H1 (cell line): ENCODE measurements around the gene RAB31. TPM values are rescaled to one million over a fixed set of nuclear protein-coding genes. Genes with fewer than 3 reads are reported as not detected.

Experiments used
- CTCF ChIA-PET: fragments of 300-600 bp; sonication (Branson Sonifier 250); formaldehyde crosslinking; loops from one replicate; lab custom pipeline; 2021; ENCODE audit not compliant: partially characterized antibody; lab: Charles Lee
- POLR2A ChIA-PET: fragments of 300-600 bp; sonication (Branson Sonifier 250); formaldehyde crosslinking; loops from one replicate; lab custom pipeline; 2021; ENCODE audit warnings: inconsistent platforms; ENCODE audit not compliant: partially characterized antibody; lab: Charles Lee
- DNase-seq, 2 experiments: peaks; one replicate each; pipeline versions ENCODE4 v3.0.0 to v3.0.0-alpha.2; 2010 to 2022; ENCODE audit warnings: low spot score in 2 of 2, low read depth in 1 of 2, mixed read lengths in 1 of 2
- FAIRE-seq: peaks from 2 replicates; lab custom pipeline; 2011; peaks lifted over from hg19 to GRCh38; lab: Jason Lieb, UNC
- H2AFZ ChIP-seq: 2 replicates; pipeline ENCODE4 v1.8.1; 2012; ENCODE audit warnings: low read length, inconsistent platforms
- H2AK5ac ChIP-seq: 2 replicates; pipeline ENCODE4 v1.6.1; 2013; ENCODE audit warnings: low read depth, low read length
- H2BK120ac ChIP-seq: replicated peaks from 2 replicates; pipeline ENCODE3; 2013; ENCODE audit warnings: low read depth, low read length, inconsistent platforms
- H2BK12ac ChIP-seq: 2 replicates; pipeline ENCODE4 v1.6.1; 2013; ENCODE audit warnings: low read depth, low read length
- H2BK15ac ChIP-seq: 2 replicates; pipeline ENCODE4 v1.6.1; 2013; ENCODE audit warnings: low read length
- H2BK20ac ChIP-seq: 2 replicates; pipeline ENCODE4 v1.6.1; 2013; ENCODE audit warnings: low read length
- H2BK5ac ChIP-seq: 2 replicates; pipeline ENCODE4 v1.6.1; 2013; ENCODE audit warnings: low read depth, low read length
- H3K14ac ChIP-seq: 2 replicates; pipeline ENCODE4 v1.6.1; 2013; ENCODE audit warnings: inconsistent platforms; ENCODE audit not compliant: insufficient read length
- H3K18ac ChIP-seq: 2 replicates; pipeline ENCODE4 v1.6.1; 2013; ENCODE audit warnings: low read length; ENCODE audit errors: extremely low read depth
- H3K23ac ChIP-seq: 2 replicates; pipeline ENCODE4 v1.6.1; 2013; ENCODE audit warnings: inconsistent platforms; ENCODE audit not compliant: insufficient read length
- H3K23me2 ChIP-seq: 2 replicates; pipeline ENCODE4 v1.6.1; 2013; ENCODE audit warnings: low read depth, low read length
- H3K27ac ChIP-seq: 2 replicates; pipeline ENCODE4 v1.6.1; 2011; ENCODE audit warnings: low read depth, low read length, inconsistent platforms
- H3K27me3 ChIP-seq, 4 experiments: replicated peaks in 1 of 4; 1 replicate in 1 of 4; 2 replicates in 3 of 4; pipeline versions ENCODE4 v1.6.1 to v1.8.1; 2011 to 2013; ENCODE audit warnings: low read length in 3 of 4, mild to moderate bottlenecking in 3 of 4, inconsistent platforms in 2 of 4, mixed read lengths in 2 of 4, moderate library complexity in 1 of 4; ENCODE audit not compliant: control insufficient read depth in 3 of 4, insufficient read depth in 3 of 4; ENCODE audit errors: extremely low read depth in 1 of 4
- H3K36me3 ChIP-seq, 4 experiments: 2 replicates each; pipeline versions ENCODE4 v1.6.1 to v1.8.1; 2011 to 2013; ENCODE audit warnings: mild to moderate bottlenecking in 4 of 4, low read length in 3 of 4, moderate library complexity in 2 of 4, control low read depth in 1 of 4, inconsistent platforms in 1 of 4; ENCODE audit not compliant: insufficient read depth in 4 of 4, control insufficient read depth in 2 of 4
- H3K4ac ChIP-seq: replicated peaks from 2 replicates; pipeline ENCODE3; 2013; ENCODE audit warnings: low read length, low read depth, mixed read lengths, inconsistent platforms; ENCODE audit not compliant: insufficient read length
- H3K4me1 ChIP-seq, 4 experiments: replicated peaks in 1 of 4; 1 replicate in 1 of 4; 2 replicates in 3 of 4; pipeline versions ENCODE4 v1.6.1 to v1.8.1; 2011 to 2013; ENCODE audit warnings: low read length in 3 of 4, inconsistent platforms in 2 of 4, mixed read lengths in 1 of 4; ENCODE audit not compliant: insufficient read depth in 4 of 4, control insufficient read depth in 3 of 4
- H3K4me2 ChIP-seq, 2 experiments: 2 replicates each; pipeline versions ENCODE4 v1.6.1 to v1.8.1; 2011 to 2013; ENCODE audit warnings: low read depth in 2 of 2, low read length in 2 of 2, control low read depth in 1 of 2, inconsistent platforms in 1 of 2, mild to moderate bottlenecking in 1 of 2; ENCODE audit not compliant: insufficient read depth in 1 of 2
- H3K4me3 ChIP-seq, 4 experiments: fragments of 200-600, 300-600 bp in 1 of 4; sonication (generic), shearing (Covaris generic), sonication (Bioruptor Twin) in 1 of 4; 2 replicates each; pipeline versions ENCODE4 v1.5.1 to v1.8.1; 2011 to 2016; ENCODE audit warnings: low read length in 4 of 4, low read depth in 3 of 4, control low read depth in 2 of 4, inconsistent platforms in 2 of 4, mild to moderate bottlenecking in 2 of 4, mixed read lengths in 1 of 4, moderate library complexity in 1 of 4; ENCODE audit not compliant: insufficient read depth in 2 of 4; ENCODE audit errors: extremely low read depth in 1 of 4
- H3K56ac ChIP-seq: replicated peaks from 2 replicates; pipeline ENCODE3; 2013; ENCODE audit warnings: low read depth, mild to moderate bottlenecking, mixed read lengths, low read length, inconsistent platforms; ENCODE audit not compliant: insufficient read length
- H3K79me1 ChIP-seq: 2 replicates; pipeline ENCODE4 v1.6.1; 2013; ENCODE audit warnings: low read depth, low read length, control low read depth
- H3K79me2 ChIP-seq, 2 experiments: 2 replicates each; pipeline versions ENCODE4 v1.6.1 to v1.8.1; 2012 to 2013; ENCODE audit warnings: low read length in 2 of 2, mild to moderate bottlenecking in 2 of 2, inconsistent platforms in 1 of 2; ENCODE audit not compliant: insufficient read depth in 2 of 2, control insufficient read depth in 1 of 2
- H3K9ac ChIP-seq, 4 experiments: replicated peaks in 1 of 4; 1 replicate in 1 of 4; 2 replicates in 3 of 4; pipeline versions ENCODE4 v1.6.1 to v1.8.1; 2011 to 2013; ENCODE audit warnings: low read depth in 3 of 4, low read length in 3 of 4, control low read depth in 2 of 4, mild to moderate bottlenecking in 2 of 4, moderate library complexity in 2 of 4, inconsistent platforms in 1 of 4; ENCODE audit errors: extremely low read depth in 1 of 4
- H3K9me3 ChIP-seq, 2 experiments: 2 replicates each; pipeline versions ENCODE4 v1.6.1 to v1.8.1; 2012 to 2013; ENCODE audit warnings: mild to moderate bottlenecking in 2 of 2, moderate library complexity in 2 of 2, control low read depth in 1 of 2, inconsistent platforms in 1 of 2, low read depth in 1 of 2, low read length in 1 of 2, mixed read lengths in 1 of 2; ENCODE audit not compliant: insufficient read depth in 2 of 2
- H4K20me1 ChIP-seq, 2 experiments: replicated peaks in 1 of 2; 2 replicates each; pipeline versions ENCODE3 to v1.8.1; 2011 to 2013; ENCODE audit warnings: inconsistent platforms in 2 of 2, low read length in 2 of 2, mild to moderate bottlenecking in 1 of 2; ENCODE audit not compliant: insufficient read depth in 2 of 2, control insufficient read depth in 1 of 2
- H4K5ac ChIP-seq: 2 replicates; pipeline ENCODE4 v1.6.1; 2013; ENCODE audit warnings: low read length, low read depth, mixed read lengths, inconsistent platforms; ENCODE audit not compliant: insufficient read length
- H4K8ac ChIP-seq: 2 replicates; pipeline ENCODE4 v1.8.0; 2013; ENCODE audit warnings: mild to moderate bottlenecking, moderate library complexity, low read length, inconsistent platforms; ENCODE audit not compliant: insufficient read depth; ENCODE audit errors: extremely low read depth
- H4K91ac ChIP-seq: replicated peaks from 2 replicates; pipeline ENCODE3; 2013; ENCODE audit warnings: low read length, mixed read lengths, inconsistent platforms; ENCODE audit not compliant: insufficient read length
- EZH2 ChIP-seq: fragments of 200-600 bp; sonication (generic); IDR thresholded peaks from 2 replicates; pipeline ENCODE4 v1.7.1; 2012; ENCODE audit warnings: low read depth, mild to moderate bottlenecking, moderate library complexity, low read length, inconsistent platforms; ENCODE audit not compliant: severe bottlenecking
- KDM4A ChIP-seq: IDR thresholded peaks from one replicate; pipeline ENCODE4 v1.7.1; 2012; ENCODE audit warnings: low read depth, mild to moderate bottlenecking, moderate library complexity, low read length, inconsistent platforms; ENCODE audit not compliant: severe bottlenecking
- NRF1 ChIP-seq: IDR thresholded peaks from 2 replicates; pipeline ENCODE4 v1.6.1; 2011; ENCODE audit warnings: mild to moderate bottlenecking, low read depth, low read length, improper control_type of control experiment
- WGBS, 2 experiments: shearing (Covaris generic) in 1 of 2; methylation state at CpG; one replicate each; pipeline versions ENCODE4 v1.1.6 to v1.1.7; 2013 to 2015; ENCODE audit warnings: low lambda C conversion rate in 2 of 2, mixed read lengths in 2 of 2, inconsistent platforms in 1 of 2, low coverage in 1 of 2, missing lambda C conversion rate in 1 of 2; ENCODE audit not compliant: insufficient replicate concordance in 2 of 2, insufficient coverage in 1 of 2, insufficient read length in 1 of 2; ENCODE audit errors: extremely low coverage in 1 of 2, missing lambda C conversion rate in 1 of 2; 5-methylcytosine and 5-hydroxymethylcytosine counted together
- polyA plus RNA-seq, 7 experiments: library from polyadenylated mRNA; depleted of rRNA in 3 of 7; stranded (reverse) in 5 of 7; unstranded in 2 of 7; fragments of >200 nt in 5 of 7; fragments of 200-250 nt in 2 of 7; gene quantifications; 1 replicate in 5 of 7; 2 replicates in 1 of 7; 4 replicates in 1 of 7; pipeline versions ENCODE4 v1.2.1 to v1.2.3, GENCODE V29; 2011 to 2013; ENCODE audit warnings: missing spikeins in 2 of 7, mixed read lengths in 2 of 7
- total RNA-seq: library from RNA; stranded (reverse); fragmentation: NEBNext Ultra II Directional; extraction: Animal tissue kit (Norgen Biotek cat#: 25700); gene quantifications from 2 replicates; pipeline ENCODE4 v1.2.1, GENCODE V29; 2021

Gene RAB31
- total and polyA plus RNA-seq, 2 of the 8 experiments (the other 6 are each of a cell fraction or from before 2014, with no cell fraction given): 15.2 to 40.9 TPM

GRCh38 chr18:9756933-9757470 is 48.9 kb downstream of the RAB31 start:
- 84% methylated on average over 8 of the region's 8 CpGs; no CpG with 5 or more reads in 1 of the 2 experiments for WGBS, 2 experiments
- Histone ChIP-seq H3K18ac (no peak overlapping the region), H2BK5ac (no peak overlapping the region), H4K8ac (no peak overlapping the region), H3K4me2 (no peak overlapping the region), H4K5ac (no peak overlapping the region), H3K36me3 (no peaks in the 10 kb centered on the region), H3K14ac (no peak overlapping the region), H3K23me2 (no peaks in the 10 kb centered on the region), H3K79me1 (no peaks in the 10 kb centered on the region; the same call in 1 of the 2 replicates), H3K4ac (no peak overlapping the region), H4K91ac (no peak overlapping the region), H3K79me2 (no peaks in the 10 kb centered on the region), H2AK5ac (no peak overlapping the region), H2BK120ac (no peak overlapping the region), H3K23ac (no peak overlapping the region), H2BK15ac (no peak overlapping the region), H3K56ac (no peak overlapping the region), H2BK20ac (no peak overlapping the region), H2BK12ac (no peak overlapping the region), H3K4me1 (no peaks in the 10 kb centered on the region), H4K20me1 (no peaks in the 10 kb centered on the region), H3K27ac (no peak overlapping the region), H3K4me3 (no peak overlapping the region), H3K9me3 (no peaks in the 10 kb centered on the region), H2AFZ (no peak overlapping the region), H3K27me3 (no peaks in the 10 kb centered on the region), H3K9ac (no peak overlapping the region)
- ChIA-PET CTCF (no interaction called here), POLR2A (interaction anchor here (0.6 kb wide), 1 partner anchor 12 kb away, joined by 4 read pairs; no protein-coding TSS in a partner anchor)
- no peak for DNase-seq
- FAIRE-seq: no peak
- no peak for TF ChIP-seq KDM4A
- TF ChIP-seq EZH2: no peak
- no peak for TF ChIP-seq NRF1
